GM23338 (cell line): ENCODE results near the gene PEX13. TPM values are rescaled to one million over a fixed set of nuclear protein-coding genes. Genes with fewer than 3 reads are reported as not detected.

ENCODE experiments used
- ATAC-seq: fragments of 200-7000 bp; cut with Tn5 transposase; 3 replicates; pipeline ENCODE4 v1.9.1; 2020
- DNase-seq: peaks from one replicate; pipeline ENCODE4 v3.0.0-alpha.2; 2015; ENCODE audit warnings: low spot score
- H2AFZ ChIP-seq: fragments of 200-600 bp; sonication (generic); 2 replicates; pipeline ENCODE4 v1.8.0; 2016; ENCODE audit warnings: antibody characterized with exemption, mild to moderate bottlenecking, moderate library complexity
- H3F3A ChIP-seq: fragments of 200-600 bp; sonication (generic); replicated peaks from 2 replicates; pipeline ENCODE4 v1.8.0; 2017; ENCODE audit warnings: antibody characterized with exemption, mixed run types, low read depth
- H3K27ac ChIP-seq: fragments of 200-600 bp; sonication (generic); 2 replicates; pipeline ENCODE4 v1.6.1; 2016; ENCODE audit warnings: low read depth
- H3K27me3 ChIP-seq: fragments of 200-600 bp; sonication (generic); 2 replicates; pipeline ENCODE4 v1.8.0; 2016; ENCODE audit warnings: mild to moderate bottlenecking, mixed run types, moderate library complexity; ENCODE audit not compliant: insufficient read depth
- H3K36me3 ChIP-seq: fragments of 200-600 bp; sonication (generic); 2 replicates; pipeline ENCODE4 v1.8.0; 2016; ENCODE audit warnings: mild to moderate bottlenecking; ENCODE audit not compliant: insufficient read depth
- H3K4me1 ChIP-seq: fragments of 200-600 bp; sonication (generic); 2 replicates; pipeline ENCODE4 v1.8.0; 2016; ENCODE audit warnings: mild to moderate bottlenecking, moderate library complexity; ENCODE audit not compliant: insufficient read depth
- H3K4me2 ChIP-seq: fragments of 200-600 bp; sonication (generic); 2 replicates; pipeline ENCODE4 v1.7.1; 2017; ENCODE audit warnings: mixed run types
- H3K4me3 ChIP-seq: fragments of 200-600 bp; sonication (generic); 2 replicates; pipeline ENCODE4 v1.6.1; 2016; ENCODE audit warnings: mixed run types
- H3K79me2 ChIP-seq: fragments of 200-600 bp; sonication (generic); replicated peaks from 2 replicates; pipeline ENCODE4 v1.8.0; 2017; ENCODE audit warnings: mild to moderate bottlenecking; ENCODE audit not compliant: insufficient read depth
- H3K9me2 ChIP-seq: fragments of 200-600 bp; sonication (generic); 2 replicates; pipeline ENCODE4 v1.8.0; 2017; ENCODE audit not compliant: insufficient read depth
- H4K20me1 ChIP-seq: fragments of 200-600 bp; sonication (generic); replicated peaks from 2 replicates; pipeline ENCODE4 v1.8.0; 2017; ENCODE audit warnings: mild to moderate bottlenecking; ENCODE audit not compliant: insufficient read depth
- H3K27ac Mint-ChIP-seq: 2 replicates; pipeline ENCODE4 v1.8.0; 2020; ENCODE audit warnings: inconsistent platforms, mild to moderate bottlenecking, moderate library complexity, mixed read lengths
- H3K27me3 Mint-ChIP-seq: 3 replicates; pipeline ENCODE4 v1.8.0; 2022; ENCODE audit warnings: low read depth, mild to moderate bottlenecking, moderate library complexity, mixed read lengths, inconsistent platforms; ENCODE audit not compliant: insufficient read depth, poor library complexity
- H3K36me3 Mint-ChIP-seq: 3 replicates; pipeline ENCODE4 v1.8.0; 2021; ENCODE audit warnings: low read depth, mild to moderate bottlenecking, inconsistent platforms, moderate library complexity, mixed read lengths
- H3K4me1 Mint-ChIP-seq: 3 replicates; pipeline ENCODE4 v1.8.0; 2020; ENCODE audit warnings: mild to moderate bottlenecking, inconsistent platforms, mixed read lengths
- H3K4me3 Mint-ChIP-seq: 3 replicates; pipeline ENCODE4 v1.8.0; 2021; ENCODE audit warnings: moderate library complexity, mild to moderate bottlenecking, inconsistent platforms, mixed read lengths
- H3K9me3 Mint-ChIP-seq: 3 replicates; pipeline ENCODE4 v1.8.0; 2020; ENCODE audit warnings: moderate library complexity, mild to moderate bottlenecking, inconsistent platforms, mixed read lengths
- CREB1 ChIP-seq: fragments of 250-450 bp; sonication (Bioruptor Pico); IDR thresholded peaks from 2 replicates; pipeline ENCODE4 v1.5.0; 2020; ENCODE audit warnings: low read depth, mild to moderate bottlenecking, moderate library complexity
- EZH2phosphoT487 ChIP-seq: fragments of 200-600 bp; sonication (generic); IDR thresholded peaks from one replicate; pipeline ENCODE4 v1.8.1; 2018; ENCODE audit warnings: antibody characterized with exemption; ENCODE audit not compliant: unreplicated experiment
- JUNB ChIP-seq: IDR thresholded peaks from one replicate; pipeline ENCODE4 v1.6.1; 2016; ENCODE audit warnings: antibody characterized with exemption; ENCODE audit not compliant: unreplicated experiment
- POLR2AphosphoS5 ChIP-seq: IDR thresholded peaks from 2 replicates; pipeline ENCODE4 v1.6.1; 2016; ENCODE audit warnings: antibody characterized with exemption, low read depth
- STAT1 ChIP-seq: IDR thresholded peaks from one replicate; pipeline ENCODE4 v1.6.1; 2016; ENCODE audit warnings: antibody characterized with exemption; ENCODE audit not compliant: unreplicated experiment
- ZNF331 ChIP-seq: fragments of 250-450 bp; sonication (Bioruptor Pico); IDR thresholded peaks from 2 replicates; pipeline ENCODE4 v1.5.0; 2020; ENCODE audit warnings: low read depth, mild to moderate bottlenecking, moderate library complexity
- polyA plus RNA-seq: library from polyadenylated mRNA; unstranded; fragments of >200 nt; fragmentation: Nextera tagmentation; extraction: Ambion mirVana; gene quantifications from 2 replicates; pipeline ENCODE4 v1.2.1, GENCODE V29; 2016
- total RNA-seq: library from RNA; depleted of rRNA; stranded (reverse); fragments of >200 nt; shearing (Covaris generic); gene quantifications from 2 replicates; pipeline ENCODE4 v1.2.3, GENCODE V29; 2014
- TF ChIP-seq, protein P1 (sequence below): fragments of 250-450 bp; sonication (Bioruptor Pico); IDR thresholded peaks from 2 replicates; pipeline ENCODE4 v1.5.0; 2020; ENCODE audit warnings: mild to moderate bottlenecking, moderate library complexity
- TF ChIP-seq, protein P2 (sequence below): IDR thresholded peaks from one replicate; pipeline ENCODE4 v1.6.1; 2018; ENCODE audit warnings: antibody characterized with exemption; ENCODE audit not compliant: unreplicated experiment

The PEX13 gene
- total and polyA plus RNA-seq, 2 experiments from 2014 or later, result 15.8 to 29.2 TPM

DNA sequence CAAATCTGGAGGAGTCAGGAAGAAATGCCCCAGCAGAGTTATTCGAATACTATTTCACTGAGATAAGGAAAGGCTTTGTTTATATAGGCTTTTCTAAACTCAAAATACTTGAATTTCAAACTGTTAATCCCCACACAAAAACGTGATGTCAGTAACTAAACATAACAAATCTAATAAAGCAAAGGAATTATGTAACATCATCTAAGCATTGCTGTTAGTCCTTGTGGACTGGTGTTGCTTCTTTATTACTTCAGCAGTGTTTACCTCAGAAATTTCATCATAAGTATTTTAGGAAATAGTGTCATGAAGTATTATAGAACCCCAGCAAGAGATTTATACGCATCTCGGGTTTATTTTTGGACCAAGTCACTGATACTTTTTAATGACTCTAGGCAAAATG lies 28.5 kb downstream of the PEX13 start:
- H3K36me3 ChIP-seq, result no peaks in the 10 kb centered on the region; the same call in none of the 2 replicates
- Mint-ChIP-seq H3K27me3 (no peaks in the 10 kb centered on the region), H3K27ac (no peak overlapping the region), H3K4me1 (no peaks in the 10 kb centered on the region), H3K4me3 (no peak overlapping the region), H3K36me3 (peaks cover 14% of the 10 kb centered on the region), H3K9me3 (no peaks in the 10 kb centered on the region)
- H3K9me2 ChIP-seq, result no peaks in the 10 kb centered on the region
- no peaks in the 10 kb centered on the region for H3K79me2 ChIP-seq
- DNase-seq, result no peak
- H3K27ac ChIP-seq, result no peak overlapping the region
- no peak overlapping the region for H3K4me2 ChIP-seq
- ATAC-seq, result no peak
- H3F3A ChIP-seq, result no peaks in the 10 kb centered on the region
- H2AFZ ChIP-seq, result no peak overlapping the region
- no peaks in the 10 kb centered on the region for H3K4me1 ChIP-seq
- TF ChIP-seq STAT1 (no peak), ZNF331 (CRISPR knock-in tag) (no peak), EZH2phosphoT487 (no peak), CREB1 (CRISPR knock-in tag) (no peak), POLR2AphosphoS5 (no peak), JUNB (no peak)
- TF ChIP-seq, protein P1, sequence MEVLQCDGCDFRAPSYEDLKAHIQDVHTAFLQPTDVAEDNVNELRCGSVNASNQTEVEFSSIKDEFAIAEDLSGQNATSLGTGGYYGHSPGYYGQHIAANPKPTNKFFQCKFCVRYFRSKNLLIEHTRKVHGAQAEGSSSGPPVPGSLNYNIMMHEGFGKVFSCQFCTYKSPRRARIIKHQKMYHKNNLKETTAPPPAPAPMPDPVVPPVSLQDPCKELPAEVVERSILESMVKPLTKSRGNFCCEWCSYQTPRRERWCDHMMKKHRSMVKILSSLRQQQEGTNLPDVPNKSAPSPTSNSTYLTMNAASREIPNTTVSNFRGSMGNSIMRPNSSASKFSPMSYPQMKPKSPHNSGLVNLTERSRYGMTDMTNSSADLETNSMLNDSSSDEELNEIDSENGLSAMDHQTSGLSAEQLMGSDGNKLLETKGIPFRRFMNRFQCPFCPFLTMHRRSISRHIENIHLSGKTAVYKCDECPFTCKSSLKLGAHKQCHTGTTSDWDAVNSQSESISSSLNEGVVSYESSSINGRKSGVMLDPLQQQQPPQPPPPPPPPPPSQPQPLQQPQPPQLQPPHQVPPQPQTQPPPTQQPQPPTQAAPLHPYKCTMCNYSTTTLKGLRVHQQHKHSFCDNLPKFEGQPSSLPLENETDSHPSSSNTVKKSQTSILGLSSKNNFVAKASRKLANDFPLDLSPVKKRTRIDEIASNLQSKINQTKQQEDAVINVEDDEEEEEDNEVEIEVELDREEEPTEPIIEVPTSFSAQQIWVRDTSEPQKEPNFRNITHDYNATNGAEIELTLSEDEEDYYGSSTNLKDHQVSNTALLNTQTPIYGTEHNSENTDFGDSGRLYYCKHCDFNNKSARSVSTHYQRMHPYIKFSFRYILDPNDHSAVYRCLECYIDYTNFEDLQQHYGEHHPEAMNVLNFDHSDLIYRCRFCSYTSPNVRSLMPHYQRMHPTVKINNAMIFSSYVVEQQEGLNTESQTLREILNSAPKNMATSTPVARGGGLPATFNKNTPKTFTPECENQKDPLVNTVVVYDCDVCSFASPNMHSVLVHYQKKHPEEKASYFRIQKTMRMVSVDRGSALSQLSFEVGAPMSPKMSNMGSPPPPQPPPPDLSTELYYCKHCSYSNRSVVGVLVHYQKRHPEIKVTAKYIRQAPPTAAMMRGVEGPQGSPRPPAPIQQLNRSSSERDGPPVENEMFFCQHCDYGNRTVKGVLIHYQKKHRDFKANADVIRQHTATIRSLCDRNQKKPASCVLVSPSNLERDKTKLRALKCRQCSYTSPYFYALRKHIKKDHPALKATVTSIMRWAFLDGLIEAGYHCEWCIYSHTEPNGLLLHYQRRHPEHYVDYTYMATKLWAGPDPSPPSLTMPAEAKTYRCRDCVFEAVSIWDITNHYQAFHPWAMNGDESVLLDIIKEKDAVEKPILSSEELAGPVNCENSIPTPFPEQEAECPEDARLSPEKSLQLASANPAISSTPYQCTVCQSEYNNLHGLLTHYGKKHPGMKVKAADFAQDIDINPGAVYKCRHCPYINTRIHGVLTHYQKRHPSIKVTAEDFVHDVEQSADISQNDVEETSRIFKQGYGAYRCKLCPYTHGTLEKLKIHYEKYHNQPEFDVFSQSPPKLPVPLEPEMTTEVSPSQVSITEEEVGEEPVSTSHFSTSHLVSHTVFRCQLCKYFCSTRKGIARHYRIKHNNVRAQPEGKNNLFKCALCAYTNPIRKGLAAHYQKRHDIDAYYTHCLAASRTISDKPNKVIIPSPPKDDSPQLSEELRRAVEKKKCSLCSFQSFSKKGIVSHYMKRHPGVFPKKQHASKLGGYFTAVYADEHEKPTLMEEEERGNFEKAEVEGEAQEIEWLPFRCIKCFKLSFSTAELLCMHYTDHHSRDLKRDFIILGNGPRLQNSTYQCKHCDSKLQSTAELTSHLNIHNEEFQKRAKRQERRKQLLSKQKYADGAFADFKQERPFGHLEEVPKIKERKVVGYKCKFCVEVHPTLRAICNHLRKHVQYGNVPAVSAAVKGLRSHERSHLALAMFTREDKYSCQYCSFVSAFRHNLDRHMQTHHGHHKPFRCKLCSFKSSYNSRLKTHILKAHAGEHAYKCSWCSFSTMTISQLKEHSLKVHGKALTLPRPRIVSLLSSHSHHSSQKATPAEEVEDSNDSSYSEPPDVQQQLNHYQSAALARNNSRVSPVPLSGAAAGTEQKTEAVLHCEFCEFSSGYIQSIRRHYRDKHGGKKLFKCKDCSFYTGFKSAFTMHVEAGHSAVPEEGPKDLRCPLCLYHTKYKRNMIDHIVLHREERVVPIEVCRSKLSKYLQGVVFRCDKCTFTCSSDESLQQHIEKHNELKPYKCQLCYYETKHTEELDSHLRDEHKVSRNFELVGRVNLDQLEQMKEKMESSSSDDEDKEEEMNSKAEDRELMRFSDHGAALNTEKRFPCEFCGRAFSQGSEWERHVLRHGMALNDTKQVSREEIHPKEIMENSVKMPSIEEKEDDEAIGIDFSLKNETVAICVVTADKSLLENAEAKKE (CRISPR knock-in tag), result no peak
- TF ChIP-seq, protein P2, sequence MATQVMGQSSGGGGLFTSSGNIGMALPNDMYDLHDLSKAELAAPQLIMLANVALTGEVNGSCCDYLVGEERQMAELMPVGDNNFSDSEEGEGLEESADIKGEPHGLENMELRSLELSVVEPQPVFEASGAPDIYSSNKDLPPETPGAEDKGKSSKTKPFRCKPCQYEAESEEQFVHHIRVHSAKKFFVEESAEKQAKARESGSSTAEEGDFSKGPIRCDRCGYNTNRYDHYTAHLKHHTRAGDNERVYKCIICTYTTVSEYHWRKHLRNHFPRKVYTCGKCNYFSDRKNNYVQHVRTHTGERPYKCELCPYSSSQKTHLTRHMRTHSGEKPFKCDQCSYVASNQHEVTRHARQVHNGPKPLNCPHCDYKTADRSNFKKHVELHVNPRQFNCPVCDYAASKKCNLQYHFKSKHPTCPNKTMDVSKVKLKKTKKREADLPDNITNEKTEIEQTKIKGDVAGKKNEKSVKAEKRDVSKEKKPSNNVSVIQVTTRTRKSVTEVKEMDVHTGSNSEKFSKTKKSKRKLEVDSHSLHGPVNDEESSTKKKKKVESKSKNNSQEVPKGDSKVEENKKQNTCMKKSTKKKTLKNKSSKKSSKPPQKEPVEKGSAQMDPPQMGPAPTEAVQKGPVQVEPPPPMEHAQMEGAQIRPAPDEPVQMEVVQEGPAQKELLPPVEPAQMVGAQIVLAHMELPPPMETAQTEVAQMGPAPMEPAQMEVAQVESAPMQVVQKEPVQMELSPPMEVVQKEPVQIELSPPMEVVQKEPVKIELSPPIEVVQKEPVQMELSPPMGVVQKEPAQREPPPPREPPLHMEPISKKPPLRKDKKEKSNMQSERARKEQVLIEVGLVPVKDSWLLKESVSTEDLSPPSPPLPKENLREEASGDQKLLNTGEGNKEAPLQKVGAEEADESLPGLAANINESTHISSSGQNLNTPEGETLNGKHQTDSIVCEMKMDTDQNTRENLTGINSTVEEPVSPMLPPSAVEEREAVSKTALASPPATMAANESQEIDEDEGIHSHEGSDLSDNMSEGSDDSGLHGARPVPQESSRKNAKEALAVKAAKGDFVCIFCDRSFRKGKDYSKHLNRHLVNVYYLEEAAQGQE, result no peak
- no peaks in the 10 kb centered on the region for H4K20me1 ChIP-seq
- no peaks in the 10 kb centered on the region for H3K27me3 ChIP-seq
- H3K4me3 ChIP-seq, result no peak overlapping the region
